Peyer's patch (tissue), 4 donors: Measurements from ENCODE around the gene VPS35L.

Experiments used
- POLR2A ChIP-seq, 2 donors: fragments of 450-650 bp; IDR thresholded peaks; one replicate each; pipeline ENCODE4 v1.5.1; 2017; ENCODE audit warnings: antibody characterized with exemption in 2 of 2, mild to moderate bottlenecking in 2 of 2, moderate library complexity in 2 of 2
- TF ChIP-seq, protein P1 (sequence below), 6 experiments: fragments of 450-650 bp in 4 of 6; fragments of 200-600 bp in 2 of 6; sonication (generic) in 1 of 6; IDR thresholded peaks; one replicate each; pipeline ENCODE4 v1.5.1; 2017 to 2019; ENCODE audit warnings: antibody characterized with exemption in 6 of 6, mild to moderate bottlenecking in 3 of 6, moderate library complexity in 1 of 6

GRCh38 chr16:19616241-19616640 is 60.7 kb downstream of the VPS35L start:
- no peak for TF ChIP-seq POLR2A (IDR thresholded peaks at IDR 0.05)
- TF ChIP-seq, protein P1, sequence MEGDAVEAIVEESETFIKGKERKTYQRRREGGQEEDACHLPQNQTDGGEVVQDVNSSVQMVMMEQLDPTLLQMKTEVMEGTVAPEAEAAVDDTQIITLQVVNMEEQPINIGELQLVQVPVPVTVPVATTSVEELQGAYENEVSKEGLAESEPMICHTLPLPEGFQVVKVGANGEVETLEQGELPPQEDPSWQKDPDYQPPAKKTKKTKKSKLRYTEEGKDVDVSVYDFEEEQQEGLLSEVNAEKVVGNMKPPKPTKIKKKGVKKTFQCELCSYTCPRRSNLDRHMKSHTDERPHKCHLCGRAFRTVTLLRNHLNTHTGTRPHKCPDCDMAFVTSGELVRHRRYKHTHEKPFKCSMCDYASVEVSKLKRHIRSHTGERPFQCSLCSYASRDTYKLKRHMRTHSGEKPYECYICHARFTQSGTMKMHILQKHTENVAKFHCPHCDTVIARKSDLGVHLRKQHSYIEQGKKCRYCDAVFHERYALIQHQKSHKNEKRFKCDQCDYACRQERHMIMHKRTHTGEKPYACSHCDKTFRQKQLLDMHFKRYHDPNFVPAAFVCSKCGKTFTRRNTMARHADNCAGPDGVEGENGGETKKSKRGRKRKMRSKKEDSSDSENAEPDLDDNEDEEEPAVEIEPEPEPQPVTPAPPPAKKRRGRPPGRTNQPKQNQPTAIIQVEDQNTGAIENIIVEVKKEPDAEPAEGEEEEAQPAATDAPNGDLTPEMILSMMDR (IDR thresholded peaks at IDR 0.05) = no peak
